Breast epithelium (tissue), 4 donors: ENCODE results near the gene SPOP. TPM values are rescaled to one million over a fixed set of nuclear protein-coding genes. Genes with fewer than 3 reads are reported as not detected.

Experiments
- DNase-seq, 2 donors: peaks; one replicate each; pipeline ENCODE4 v3.0.0-alpha.2; 2019; ENCODE audit warnings: low spot score in 2 of 2
- H3K27ac ChIP-seq, 2 donors: fragments of 200-600 bp; sonication (generic) in 1 of 2; one replicate each; pipeline ENCODE4 v1.5.1; 2016 to 2019; ENCODE audit warnings: mild to moderate bottlenecking in 1 of 2
- H3K27me3 ChIP-seq, 2 donors: fragments of 200-600 bp; sonication (generic) in 1 of 2; one replicate each; pipeline versions ENCODE4 v1.5.1 to v1.6.0; 2017 to 2019; ENCODE audit warnings: control low read depth in 1 of 2, mild to moderate bottlenecking in 1 of 2
- H3K36me3 ChIP-seq: fragments of 200-600 bp; one replicate; pipeline ENCODE4 v1.5.1; 2019
- H3K4me1 ChIP-seq, 2 donors: fragments of 200-600 bp; sonication (generic); one replicate each; pipeline ENCODE4 v1.5.1; 2016 to 2019; ENCODE audit warnings: control low read depth in 1 of 2
- H3K4me3 ChIP-seq, 3 donors: fragments of 200-600 bp; sonication (generic); 1 replicate in 2 of 3; 2 replicates in 1 of 3; pipeline ENCODE4 v1.5.1; 2016 to 2019; ENCODE audit warnings: mild to moderate bottlenecking in 3 of 3, moderate library complexity in 2 of 3
- H3K9me3 ChIP-seq, 2 donors: fragments of 200-600 bp; sonication (generic) in 1 of 2; one replicate each; pipeline ENCODE4 v1.5.1; 2016 to 2019; ENCODE audit warnings: control low read depth in 1 of 2
- CTCF ChIP-seq, 3 donors: fragments of 450-650 bp; IDR thresholded peaks; one replicate each; pipeline ENCODE4 v1.5.1; 2016 to 2017; ENCODE audit warnings: antibody characterized with exemption in 3 of 3, mild to moderate bottlenecking in 3 of 3, moderate library complexity in 3 of 3
- POLR2A ChIP-seq: fragments of 450-650 bp; IDR thresholded peaks from one replicate; pipeline ENCODE4 v1.6.1; 2016; ENCODE audit warnings: antibody characterized with exemption, mild to moderate bottlenecking, moderate library complexity
- POLR2AphosphoS5 ChIP-seq, 3 donors: sonication (generic); formaldehyde crosslinking; IDR thresholded peaks; one replicate each; pipeline ENCODE4 v1.6.1; 2017; ENCODE audit warnings: antibody characterized with exemption in 3 of 3
- intact Hi-C: fragments of 100-400 bp; cut with DNase I; formaldehyde crosslinking; loops from one replicate; pipeline ENCODE4 v1.15.1; 2023; ENCODE audit warnings: low total_unique reads
- total RNA-seq, 3 donors: library from RNA; depleted of rRNA; stranded (reverse); fragments of >200 nt; gene quantifications; one replicate each; pipeline ENCODE4 v1.1.0, GENCODE V29; 2016

Gene SPOP
- total RNA-seq, 3 donors from 2014 or later: 48.3 to 73.8 (median 55.4) TPM

GRCh38 chr17:49589577-49589927 lies 88.3 kb downstream of the SPOP start:
- intact Hi-C loops: no loop called here
- Histone ChIP-seq H3K9me3 (no peaks in the 10 kb centered on the region), H3K27me3 (no peaks in the 10 kb centered on the region), H3K36me3 (no peaks in the 10 kb centered on the region), H3K4me3 (no peak overlapping the region), H3K27ac (no peak overlapping the region), H3K4me1 (no peaks in the 10 kb centered on the region)
- peak in 1 of 2 donors; percentile 12 for DNase-seq
- TF ChIP-seq POLR2AphosphoS5 (IDR thresholded peaks at IDR 0.05): no peak
- TF ChIP-seq CTCF (IDR thresholded peaks at IDR 0.05): no peak
- TF ChIP-seq POLR2A: no peak

GRCh38 chr17:49588726-49589576 lies 88.9 kb downstream of the SPOP start:
- H3K36me3 ChIP-seq: no peaks in the 10 kb centered on the region
- H3K4me3 ChIP-seq: no peak overlapping the region
- H3K27ac ChIP-seq: no peak overlapping the region
- H3K4me1 ChIP-seq: no peaks in the 10 kb centered on the region
- no peaks in the 10 kb centered on the region for H3K9me3 ChIP-seq
- H3K27me3 ChIP-seq: no peaks in the 10 kb centered on the region
- peak in 1 of 2 donors; percentile 15 for DNase-seq
- intact Hi-C loops: no loop called here
- TF ChIP-seq POLR2A (no peak), POLR2AphosphoS5 (IDR thresholded peaks at IDR 0.05) (no peak), CTCF (IDR thresholded peaks at IDR 0.05) (no peak)

GRCh38 chr17:49588312-49588711 lies 89.6 kb downstream of the SPOP start:
- intact Hi-C loops: no loop called here
- Histone ChIP-seq H3K27me3 (no peaks in the 10 kb centered on the region), H3K27ac (no peak overlapping the region), H3K36me3 (no peaks in the 10 kb centered on the region), H3K4me1 (no peaks in the 10 kb centered on the region), H3K4me3 (no peak overlapping the region), H3K9me3 (no peaks in the 10 kb centered on the region)
- TF ChIP-seq POLR2AphosphoS5 (IDR thresholded peaks at IDR 0.05) (no peak), CTCF (IDR thresholded peaks at IDR 0.05) (no peak), POLR2A (no peak)
- no peak for DNase-seq

- Histone ChIP-seq H3K36me3 (no peaks in the 10 kb centered on the region), H3K4me1 (no peaks in the 10 kb centered on the region), H3K27ac (no peak overlapping the region), H3K4me3 (no peak overlapping the region), H3K27me3 (no peaks in the 10 kb centered on the region), H3K9me3 (no peaks in the 10 kb centered on the region)
- peak in 1 of 2 donors; percentile 33 for DNase-seq
- intact Hi-C loops: no loop called here
- TF ChIP-seq POLR2A (no peak), POLR2AphosphoS5 (IDR thresholded peaks at IDR 0.05) (no peak), CTCF (IDR thresholded peaks at IDR 0.05) (no peak)
Observed at GRCh38 chr17:49587366-49588073, 90.4 kb downstream of the SPOP start.

GRCh38 chr17:49585422-49586027 lies 92.4 kb downstream of the SPOP start:
- DNase-seq: no peak
- no peaks in the 10 kb centered on the region for H3K9me3 ChIP-seq
- intact Hi-C loops: no loop called here
- H3K36me3 ChIP-seq: no peaks in the 10 kb centered on the region
- TF ChIP-seq POLR2AphosphoS5 (IDR thresholded peaks at IDR 0.05) (no peak), CTCF (IDR thresholded peaks at IDR 0.05) (no peak), POLR2A (no peak)
- H3K27me3 ChIP-seq: no peaks in the 10 kb centered on the region
- no peak overlapping the region for H3K27ac ChIP-seq
- no peak overlapping the region for H3K4me3 ChIP-seq
- no peaks in the 10 kb centered on the region for H3K4me1 ChIP-seq
